GM12892 (cell line): ENCODE data around the gene ARHGEF3.

Source experiments
- POLR2A ChIP-seq: IDR thresholded peaks from 2 replicates; pipeline ENCODE4 v1.6.1; 2011; ENCODE audit warnings: low read depth, low read length, control low read depth
- TAF1 ChIP-seq: IDR thresholded peaks from 2 replicates; pipeline ENCODE4 v1.6.1; 2011; ENCODE audit warnings: low read depth, mild to moderate bottlenecking, control low read depth, low read length, borderline replicate concordance

GRCh38 chr3:56813653-56813960, 11.9 kb upstream of the ARHGEF3 start:
- TF ChIP-seq POLR2A (no peak), TAF1 (no peak)
